HG03354 (cell line): ENCODE measurements around the gene NPAS2.

ENCODE experiments used
- ATAC-seq: cut with Tn5 transposase; IDR thresholded peaks from one replicate; pipeline ENCODE4 v1.9.1; 2021; ENCODE audit warnings: mild to moderate bottlenecking; ENCODE audit not compliant: unreplicated experiment, poor library complexity, severe bottlenecking

NPAS2 gene

DNA sequence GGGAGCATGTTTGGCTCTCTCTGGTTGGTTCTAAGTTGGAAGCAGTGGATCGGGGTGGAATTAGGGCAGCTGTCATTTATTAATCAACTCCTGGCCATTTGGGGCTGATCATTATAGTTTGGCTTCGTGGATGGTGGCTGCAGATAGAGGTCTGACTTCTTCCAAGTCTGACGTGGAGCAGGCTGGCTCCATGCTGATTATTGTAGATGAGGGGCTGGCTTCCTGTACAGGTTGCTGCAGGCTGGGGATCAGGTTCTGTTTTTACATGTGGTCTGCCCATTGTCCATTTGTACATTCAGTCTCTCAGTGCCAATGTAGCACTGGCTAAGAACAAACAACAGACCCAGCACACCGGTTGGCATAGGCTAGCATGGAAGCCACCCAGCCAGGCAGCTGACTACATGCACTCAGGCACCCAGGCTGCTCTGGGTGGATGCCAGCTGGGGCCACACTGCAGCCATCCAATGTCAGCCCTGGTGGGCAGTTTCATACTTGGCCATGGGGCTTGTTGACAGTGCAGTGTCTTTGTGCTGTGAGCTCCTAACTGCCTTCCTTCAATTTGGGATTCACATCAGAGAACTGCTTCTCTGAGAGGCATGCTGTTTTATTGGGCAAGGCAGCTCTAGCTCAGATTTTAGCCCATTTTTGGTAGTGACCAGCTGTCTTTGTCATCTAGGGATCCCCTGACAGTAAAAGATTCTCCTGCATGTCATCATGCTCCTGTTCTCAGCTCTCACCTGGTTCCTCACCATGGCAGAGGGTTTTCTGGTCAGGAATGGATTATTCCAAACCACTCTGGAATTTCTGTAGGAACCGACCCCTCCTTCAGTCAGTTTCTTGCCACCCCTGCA is 25.4 kb downstream of the NPAS2 start:
- no peak for ATAC-seq

DNA sequence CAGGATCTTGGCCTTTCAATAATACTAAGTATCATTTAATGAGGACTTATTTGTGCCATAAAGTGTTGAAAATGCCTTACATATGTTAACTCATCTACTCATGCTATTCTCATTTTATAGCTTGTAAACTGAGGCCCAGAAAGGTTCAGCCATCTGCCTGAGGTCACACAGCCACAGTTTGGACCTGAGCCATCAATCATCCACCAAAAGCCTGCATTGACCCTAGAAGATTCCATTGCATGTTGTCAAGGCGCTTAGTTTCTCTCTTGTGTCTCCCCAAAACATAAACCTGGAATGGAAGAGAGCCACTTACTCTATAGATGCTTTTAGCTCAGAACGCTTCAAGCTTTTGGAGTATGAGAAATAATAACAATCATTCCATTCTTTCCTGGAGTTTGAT is 26.8 kb downstream of the NPAS2 start:
- ATAC-seq, result no peak

DNA sequence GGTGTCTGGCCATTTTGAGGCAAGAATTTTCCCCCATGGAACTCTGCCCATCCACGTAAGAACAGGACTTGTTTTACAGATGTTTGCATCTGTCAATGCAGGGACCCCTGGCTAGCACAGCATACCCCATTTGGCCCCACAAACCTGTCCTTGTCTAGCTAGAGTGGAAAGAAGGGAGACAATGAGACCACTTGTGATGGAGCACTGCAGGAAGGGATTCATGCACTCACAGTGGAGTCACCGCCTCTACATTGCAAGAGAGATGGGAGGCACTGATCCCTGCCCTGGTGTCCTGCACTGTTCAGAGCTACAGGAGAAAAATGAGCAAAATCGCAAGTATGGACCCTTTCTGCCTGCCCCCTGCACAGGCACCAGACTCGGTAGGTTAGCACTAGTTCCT is 32.5 kb downstream of the NPAS2 start:
- ATAC-seq, result no peak

DNA sequence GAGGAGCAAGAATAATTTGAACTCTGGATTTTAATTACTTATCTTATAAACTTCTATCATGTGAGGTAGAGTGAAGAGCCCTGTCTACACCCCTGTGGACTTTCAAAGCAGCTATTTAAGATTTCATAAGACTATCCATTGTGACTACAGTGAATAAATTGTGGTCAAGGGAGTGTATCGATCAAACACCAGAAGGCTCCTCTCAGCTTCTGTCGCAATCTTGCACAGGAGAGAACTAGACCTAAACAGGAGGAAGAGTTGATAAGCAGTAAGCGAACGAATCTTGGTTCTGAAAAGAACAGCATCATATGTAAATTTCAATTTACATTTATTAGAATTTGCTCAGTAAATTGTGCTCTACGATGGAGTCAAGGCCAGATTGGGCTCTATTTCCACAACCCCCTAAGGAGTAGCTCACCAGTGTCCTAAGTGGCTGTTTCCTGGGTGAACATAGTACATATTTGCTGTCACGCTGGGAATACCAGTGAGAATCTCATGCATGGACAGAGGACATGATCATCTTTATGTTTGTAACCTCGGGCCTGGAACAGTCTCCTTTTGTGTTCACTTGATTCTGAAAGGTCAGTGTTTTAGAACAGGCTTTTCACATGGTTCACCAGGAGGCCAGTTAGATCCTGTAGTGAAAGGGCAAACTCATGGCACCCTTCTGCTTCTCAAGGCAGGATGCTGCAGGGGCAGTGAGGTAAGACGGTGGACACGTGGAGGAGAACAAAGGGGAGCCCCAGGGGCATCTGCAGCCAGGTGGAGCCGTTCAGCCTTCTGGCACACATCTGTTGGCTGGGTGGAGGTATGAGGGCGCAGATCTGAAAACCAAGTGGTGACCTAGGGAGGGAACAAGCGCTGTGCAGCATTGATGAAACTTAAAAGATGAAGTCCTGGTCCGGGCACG is 33.3 kb downstream of the NPAS2 start:
- no peak for ATAC-seq

DNA sequence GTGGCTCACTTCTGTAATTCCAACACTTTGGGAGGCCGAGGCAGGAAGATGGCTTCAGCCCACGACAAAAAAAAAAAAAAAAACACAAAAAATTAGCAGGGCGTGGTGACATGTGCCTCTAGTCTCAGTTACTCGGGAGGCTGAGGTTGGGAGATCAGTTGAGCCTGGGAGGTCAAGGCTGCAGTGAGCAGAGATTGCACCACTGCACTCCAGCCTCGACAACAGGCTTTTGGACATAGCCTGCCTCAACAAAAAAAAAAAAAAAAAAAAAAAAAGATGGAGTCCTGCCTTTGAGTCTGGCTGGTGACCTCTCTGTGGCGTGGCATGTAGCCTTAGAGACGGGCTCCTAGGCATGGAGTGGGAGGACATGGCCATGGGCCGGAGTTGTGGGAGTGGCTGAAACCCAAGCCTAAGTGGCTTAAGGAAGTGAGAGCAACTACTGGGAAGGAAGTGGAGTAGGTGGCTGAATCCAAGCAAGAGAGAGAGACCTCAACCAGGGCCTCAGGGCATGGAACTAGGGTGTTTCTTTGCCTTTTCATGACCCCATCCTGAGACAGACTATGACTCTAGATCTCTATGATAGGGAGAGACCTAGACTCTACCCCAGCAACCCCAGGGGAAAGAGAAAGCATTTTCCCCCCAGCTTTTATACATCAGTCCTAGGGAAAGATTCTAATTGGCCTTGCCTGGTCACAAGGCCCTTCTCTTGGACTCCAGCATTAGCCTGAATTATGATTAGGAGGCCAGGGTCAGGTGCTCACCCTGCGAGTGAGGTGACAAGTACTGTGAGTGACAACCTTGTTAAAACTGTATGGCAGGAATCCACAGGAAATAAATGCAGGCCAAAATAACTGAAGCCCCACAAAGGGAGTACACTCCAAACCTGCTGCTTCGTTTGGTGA is 34.2 kb downstream of the NPAS2 start:
- no peak for ATAC-seq

DNA sequence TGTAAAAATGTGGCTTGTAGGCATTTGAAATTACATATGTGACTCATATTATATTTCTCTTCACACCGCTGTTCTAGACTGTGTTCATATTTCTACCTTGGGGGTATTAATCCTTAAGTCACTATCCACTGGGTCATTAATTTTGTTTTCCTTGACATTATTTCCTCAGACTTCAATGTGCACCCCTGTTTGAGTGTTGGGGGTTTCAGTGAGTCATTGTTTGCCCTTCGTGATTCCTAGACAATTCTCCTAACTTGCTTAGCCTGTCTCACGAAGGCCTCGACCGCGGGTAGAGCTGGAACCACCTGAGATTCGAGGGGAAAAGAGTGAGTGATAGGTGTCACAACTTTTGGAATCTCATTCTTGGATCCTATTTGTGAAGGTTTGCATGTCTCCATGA is 35.1 kb downstream of the NPAS2 start:
- ATAC-seq, result no peak

DNA sequence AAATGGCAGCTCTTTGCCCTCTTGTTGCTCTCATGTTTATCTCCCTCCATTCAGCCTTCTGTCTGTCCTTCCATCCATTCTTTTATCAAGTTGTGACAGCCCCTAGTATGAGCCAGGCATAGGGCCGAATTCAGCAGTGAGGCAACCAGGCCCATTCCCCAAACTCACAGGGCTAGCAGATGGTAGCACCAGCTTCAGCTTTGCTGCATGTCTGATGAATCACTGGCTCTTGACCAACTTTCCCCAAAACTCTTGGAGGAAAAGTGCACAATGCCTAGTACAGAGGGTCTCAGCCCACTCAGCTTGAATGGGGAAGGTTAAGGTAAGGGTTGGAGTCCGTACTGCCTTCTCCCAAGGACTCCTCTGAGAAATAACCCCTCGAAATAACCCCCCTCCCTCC is 35.7 kb downstream of the NPAS2 start:
- no peak for ATAC-seq

DNA sequence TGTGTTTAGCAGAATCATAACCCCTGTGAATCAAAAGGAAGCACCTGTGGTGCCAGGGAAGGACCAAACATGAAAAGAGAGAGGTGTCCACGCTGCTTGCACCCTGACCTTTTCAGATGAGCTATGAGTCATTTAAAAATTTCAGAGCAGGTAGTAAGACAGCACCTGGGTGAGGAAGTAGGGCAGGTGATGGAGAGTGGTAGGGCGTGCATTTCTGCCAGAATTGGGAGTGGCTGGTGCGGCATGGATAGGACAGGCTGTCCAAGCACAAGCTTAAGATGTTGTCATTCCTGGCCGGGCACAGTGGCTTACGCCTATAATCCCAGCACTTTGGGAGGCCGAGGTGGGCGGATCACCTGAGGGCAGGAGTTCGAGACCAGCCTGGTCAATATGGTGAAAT is 36.8 kb downstream of the NPAS2 start:
- no peak for ATAC-seq

DNA sequence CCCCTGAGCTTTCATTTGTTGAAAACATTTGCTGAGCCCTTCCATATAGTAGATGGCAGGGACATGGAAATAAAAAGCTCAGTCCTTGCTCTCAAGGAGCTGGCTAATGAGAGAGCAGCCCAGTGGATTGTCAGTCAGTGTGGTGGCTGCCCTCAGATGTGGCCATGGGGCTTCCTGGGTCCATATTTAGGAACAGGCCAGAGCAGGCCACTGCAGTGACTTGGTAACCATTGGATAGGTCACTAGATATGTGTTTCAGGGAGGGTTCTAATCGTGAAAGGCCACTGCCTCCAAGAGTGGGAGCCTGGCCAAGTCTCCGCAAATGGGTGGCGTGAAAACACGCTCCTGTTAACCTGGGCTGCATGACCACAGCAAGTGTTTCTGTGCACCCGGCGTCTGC is 37.4 kb downstream of the NPAS2 start:
- ATAC-seq, result no peak

DNA sequence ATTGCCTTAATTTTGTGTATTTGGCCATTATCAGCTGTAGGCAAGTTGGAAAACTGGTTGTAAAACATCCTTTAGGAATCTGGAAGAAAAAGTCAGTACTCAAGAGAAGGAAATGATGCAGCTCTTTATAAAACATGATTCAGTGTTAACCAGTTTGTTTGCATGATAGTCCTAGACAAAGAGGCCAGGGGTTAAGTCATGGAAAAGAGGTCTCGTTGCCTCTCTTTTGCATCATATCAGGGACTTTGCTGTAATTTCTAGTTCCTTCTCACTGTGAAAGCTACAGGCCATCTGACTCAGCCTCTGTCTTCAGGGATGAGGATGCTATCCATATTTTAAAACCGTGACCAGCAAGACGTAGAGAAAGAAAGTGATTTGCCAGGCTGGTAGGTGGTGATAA is 38.0 kb downstream of the NPAS2 start:
- no peak for ATAC-seq

DNA sequence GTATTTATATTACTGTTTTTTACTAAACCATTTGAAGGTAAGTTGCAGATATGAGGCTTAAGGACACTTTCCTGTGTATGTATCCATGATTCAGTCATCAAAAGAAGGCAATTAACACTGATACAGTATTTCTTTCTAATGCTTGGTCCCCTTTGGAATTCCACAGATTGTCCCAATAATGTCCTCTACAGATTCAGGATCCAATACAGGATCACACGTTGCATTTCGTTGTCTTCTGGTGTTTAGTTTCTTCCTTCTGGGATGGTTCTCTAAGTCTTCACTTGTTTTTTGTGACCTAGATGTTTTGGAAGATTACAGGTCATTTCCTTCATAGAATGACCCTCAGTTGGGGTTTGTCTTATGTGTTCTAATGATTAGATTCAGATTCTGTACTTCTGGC is 40.0 kb downstream of the NPAS2 start:
- ATAC-seq, result no peak

DNA sequence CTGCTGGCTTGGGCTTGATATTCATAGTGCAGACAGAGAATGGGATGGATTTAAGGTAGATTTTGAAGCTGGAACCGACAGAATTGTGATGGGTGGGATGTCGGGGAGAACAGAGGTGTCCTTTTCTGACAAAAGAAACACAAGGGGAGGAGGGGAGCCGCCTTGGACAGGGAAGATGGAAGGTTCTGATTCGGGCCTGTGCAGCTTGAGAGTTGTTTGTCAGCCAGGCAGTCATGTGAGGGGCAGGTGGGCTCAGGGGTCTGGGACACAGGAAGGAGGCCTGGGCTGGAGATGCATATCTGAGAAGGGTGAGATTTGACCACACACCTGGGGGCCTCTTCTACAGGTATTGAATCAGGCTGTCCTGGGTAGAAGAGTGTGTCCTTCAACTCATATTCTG is 41.4 kb downstream of the NPAS2 start:
- no peak for ATAC-seq

DNA sequence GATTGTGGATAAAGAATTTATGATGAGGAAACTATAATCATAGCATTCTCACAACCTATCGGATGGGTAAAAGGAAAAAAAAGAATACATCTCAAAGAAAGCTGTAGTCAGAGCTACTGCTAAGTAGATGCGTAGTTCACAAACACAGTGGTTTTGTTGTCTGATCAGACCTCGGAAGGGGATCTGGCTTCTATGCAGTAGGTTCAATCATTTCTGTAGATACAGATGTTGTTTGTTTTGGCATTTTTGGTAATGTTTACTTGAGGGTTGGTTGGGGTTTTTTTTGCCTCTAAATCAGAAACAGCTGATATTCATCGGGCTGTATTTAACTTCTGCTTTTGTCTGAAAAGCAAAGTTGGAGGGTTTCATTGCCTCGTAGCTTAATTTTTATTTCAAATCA is 42.1 kb downstream of the NPAS2 start:
- no peak for ATAC-seq

DNA sequence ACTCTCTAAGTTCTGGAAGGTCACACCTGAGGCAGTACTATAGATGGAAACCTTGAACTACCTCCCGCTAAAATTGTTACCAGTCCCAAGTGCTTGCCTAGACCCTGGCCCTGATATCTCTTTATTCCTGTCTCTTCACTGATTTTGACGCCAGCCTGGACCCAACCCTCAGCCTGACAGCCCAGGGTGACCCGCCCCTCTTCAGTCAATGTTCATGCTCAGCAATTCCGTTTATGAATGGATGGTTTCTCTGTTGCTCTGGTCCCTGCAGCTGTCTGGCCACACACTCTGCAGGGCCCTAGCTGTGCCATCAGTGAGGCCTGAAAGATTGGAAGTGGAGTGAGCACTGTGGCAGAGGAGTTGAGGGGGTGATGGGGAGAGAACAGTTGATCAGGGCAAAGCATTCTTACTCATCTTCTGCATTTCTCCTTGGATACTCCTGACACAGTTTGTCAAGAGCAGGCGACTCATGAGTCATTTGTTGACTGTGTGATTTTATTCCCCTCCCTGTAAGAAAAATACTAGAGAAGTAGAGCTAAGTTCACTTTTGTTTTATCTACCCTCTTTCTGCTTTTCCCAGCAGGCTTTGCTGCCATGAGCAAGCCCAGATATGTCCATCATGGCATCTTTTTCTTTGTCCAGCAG is 46.0 kb downstream of the NPAS2 start:
- ATAC-seq, result no peak

DNA sequence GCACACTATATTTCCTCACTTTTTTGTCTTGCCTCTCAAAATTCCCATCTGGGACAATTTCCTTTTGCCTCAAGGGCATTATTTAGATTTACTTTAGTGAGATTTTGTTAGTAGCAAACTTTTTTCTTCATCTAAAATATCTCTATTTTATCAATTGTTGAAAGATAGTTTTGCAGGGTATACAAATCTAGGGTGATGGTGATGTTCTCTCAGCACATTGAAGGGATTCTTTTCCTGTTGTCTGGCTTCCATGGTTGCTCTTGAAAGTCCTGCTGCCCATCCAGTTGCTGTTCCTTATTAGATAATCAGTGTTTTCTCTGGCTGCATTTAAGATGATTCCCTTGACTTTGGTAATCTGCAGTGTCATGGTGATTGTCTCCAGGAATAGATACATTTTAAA is 48.1 kb downstream of the NPAS2 start:
- ATAC-seq, result no peak

DNA sequence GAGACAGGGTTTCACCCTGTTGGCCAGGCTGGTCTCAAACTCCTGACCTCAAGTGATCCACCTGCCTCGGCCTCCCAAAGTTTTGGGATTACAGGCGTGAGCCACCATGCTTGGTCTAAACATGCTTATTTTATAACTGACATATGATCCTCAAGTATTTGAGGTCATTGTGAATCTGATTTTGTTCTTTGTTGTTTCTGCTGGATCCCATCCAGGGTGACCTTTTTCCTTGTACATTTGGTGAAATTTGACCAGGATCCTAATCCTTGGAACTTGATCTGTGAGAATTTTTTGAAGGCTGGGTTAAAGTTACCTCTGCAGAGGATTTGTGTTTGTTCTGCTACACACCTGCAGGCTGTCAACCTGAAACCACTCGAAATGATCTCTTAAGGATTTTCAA is 49.2 kb downstream of the NPAS2 start:
- no peak for ATAC-seq

DNA sequence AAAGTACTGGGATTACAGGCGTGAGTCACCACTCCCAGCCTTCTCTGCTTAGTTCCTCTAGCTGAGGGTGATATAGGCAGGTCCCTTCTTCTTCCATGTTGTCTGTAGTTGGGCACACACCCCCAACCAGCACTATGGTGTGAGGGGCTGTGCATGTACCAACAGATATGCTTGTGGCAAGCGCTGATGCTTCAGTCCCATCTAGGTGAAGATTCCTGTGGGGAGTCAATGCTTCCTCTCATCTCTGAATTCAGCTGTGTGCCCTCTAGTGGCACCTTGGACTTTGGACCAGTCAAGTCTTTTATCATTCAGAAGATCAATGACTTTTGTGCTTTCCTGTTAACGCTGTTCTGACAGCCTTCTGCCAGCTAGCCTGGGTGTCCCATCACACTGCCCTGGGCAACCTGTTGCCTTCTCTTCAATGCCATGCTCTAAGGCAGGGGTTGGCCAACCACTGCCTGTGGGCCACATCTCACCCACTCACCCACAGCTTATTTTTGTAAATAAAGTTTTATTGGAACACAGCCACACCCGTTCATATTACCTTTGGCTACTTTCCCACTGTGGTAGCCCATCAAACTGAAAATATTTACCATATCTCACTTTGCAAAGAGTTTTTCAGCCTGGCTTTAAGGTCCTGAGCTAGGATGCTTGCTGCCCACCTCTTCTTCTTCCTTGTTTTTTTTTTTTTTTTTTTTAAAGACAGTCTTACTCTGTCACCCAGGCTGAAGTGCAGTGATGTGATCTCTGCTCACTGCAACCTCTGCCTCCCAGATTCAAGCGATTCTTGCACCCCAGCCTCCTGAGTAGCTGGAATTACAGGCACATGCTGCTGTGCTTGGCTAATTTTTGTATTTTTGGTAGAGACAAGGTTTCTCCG is 51.0 kb downstream of the NPAS2 start:
- no peak for ATAC-seq

DNA sequence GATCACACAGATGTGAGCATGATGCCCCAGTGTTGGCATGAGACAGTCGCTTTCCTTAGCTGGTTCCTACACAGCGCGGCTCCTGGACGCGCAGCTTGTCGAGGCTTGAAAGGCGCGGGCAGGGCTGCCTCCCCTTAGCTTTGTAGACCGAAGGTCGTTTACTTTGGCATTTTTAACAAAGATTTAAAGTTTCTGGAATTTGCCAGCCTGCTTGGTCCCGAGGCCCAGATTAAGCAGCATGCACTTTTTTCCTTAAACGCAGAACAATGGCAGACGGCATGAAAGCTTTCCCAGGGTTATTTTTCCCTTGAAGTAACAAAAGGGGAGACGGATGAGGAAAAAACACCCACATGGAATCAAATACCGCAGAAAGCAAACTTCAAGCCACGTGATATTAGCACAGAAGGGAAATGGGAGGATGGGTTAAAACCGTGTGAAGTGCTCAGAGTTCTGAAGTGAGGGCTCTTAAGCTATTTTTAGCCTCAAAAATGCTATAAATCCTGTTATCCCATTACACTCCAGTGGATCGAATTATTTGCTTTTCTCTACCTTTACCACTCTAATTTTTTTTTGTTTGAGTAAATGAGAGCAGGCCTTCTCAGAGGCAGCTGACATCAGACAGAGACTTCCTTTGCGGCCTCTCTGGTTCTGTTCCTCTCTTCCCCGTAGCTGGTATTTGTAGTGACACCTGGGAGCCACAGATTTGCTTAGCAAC is 55.7 kb downstream of the NPAS2 start:
- no peak for ATAC-seq
